ENCODE data around the gene ATG4B.

Gene ATG4B

DNA sequence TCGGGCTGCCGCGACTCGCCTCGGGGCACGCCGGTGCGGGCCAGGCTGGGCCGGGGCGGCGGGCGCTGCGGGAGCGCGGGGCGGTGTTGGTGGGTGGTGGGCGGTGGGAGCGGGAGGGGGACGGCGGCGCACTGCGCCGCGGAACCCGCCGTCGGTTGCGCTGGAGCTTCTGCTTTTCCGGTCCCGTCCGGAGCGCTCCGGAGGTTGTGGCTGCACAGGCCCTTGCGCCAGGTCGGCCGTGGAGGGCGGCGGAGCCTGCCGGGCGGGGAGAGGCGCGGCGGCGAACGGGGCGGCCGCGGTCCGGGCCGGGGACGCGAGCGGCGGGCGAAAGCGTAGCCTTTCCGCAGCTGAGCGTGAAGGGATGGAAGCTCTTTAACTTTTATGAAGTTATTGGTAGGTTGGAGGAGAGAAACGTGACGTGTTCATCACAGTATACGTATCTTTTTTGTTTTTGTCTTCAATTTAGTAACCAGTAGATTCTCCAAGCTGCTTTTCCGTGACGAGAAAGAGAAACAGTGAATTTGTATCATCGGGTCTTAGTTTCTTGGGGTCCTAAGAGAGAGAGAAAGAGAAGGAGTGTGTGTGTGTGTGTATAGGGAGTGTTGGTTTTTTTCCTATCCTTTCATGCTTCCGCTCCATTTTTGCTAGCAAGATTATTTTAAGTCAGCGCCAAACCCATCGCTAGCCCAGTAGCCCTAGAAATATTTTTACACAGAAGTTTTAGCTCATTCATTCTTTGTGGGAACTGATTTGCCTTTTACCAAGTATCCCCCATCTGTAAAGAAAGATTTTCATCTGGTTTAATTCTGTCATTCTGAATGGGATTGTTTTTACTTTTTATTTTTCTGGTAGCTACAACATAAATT is 535 bp downstream of the ATG4B start:
- ChIA-PET POLR2A (interaction anchor here (0.5 to 1.6 kb wide), 3 partner anchors 127 to 360 kb away, joined by 3 to 4 read pairs (median 3); no protein-coding TSS in a partner anchor), CTCF (interaction anchor here (1.0 to 2.1 kb wide), 6 partner anchors 9 to 130 kb away, joined by 3 to 8 read pairs (median 4); partner anchors contain the start of gene STK25)
- DNase-seq (ENCODE audit: low read depth, low spot score), result no peak
- TF ChIP-seq, protein P1, sequence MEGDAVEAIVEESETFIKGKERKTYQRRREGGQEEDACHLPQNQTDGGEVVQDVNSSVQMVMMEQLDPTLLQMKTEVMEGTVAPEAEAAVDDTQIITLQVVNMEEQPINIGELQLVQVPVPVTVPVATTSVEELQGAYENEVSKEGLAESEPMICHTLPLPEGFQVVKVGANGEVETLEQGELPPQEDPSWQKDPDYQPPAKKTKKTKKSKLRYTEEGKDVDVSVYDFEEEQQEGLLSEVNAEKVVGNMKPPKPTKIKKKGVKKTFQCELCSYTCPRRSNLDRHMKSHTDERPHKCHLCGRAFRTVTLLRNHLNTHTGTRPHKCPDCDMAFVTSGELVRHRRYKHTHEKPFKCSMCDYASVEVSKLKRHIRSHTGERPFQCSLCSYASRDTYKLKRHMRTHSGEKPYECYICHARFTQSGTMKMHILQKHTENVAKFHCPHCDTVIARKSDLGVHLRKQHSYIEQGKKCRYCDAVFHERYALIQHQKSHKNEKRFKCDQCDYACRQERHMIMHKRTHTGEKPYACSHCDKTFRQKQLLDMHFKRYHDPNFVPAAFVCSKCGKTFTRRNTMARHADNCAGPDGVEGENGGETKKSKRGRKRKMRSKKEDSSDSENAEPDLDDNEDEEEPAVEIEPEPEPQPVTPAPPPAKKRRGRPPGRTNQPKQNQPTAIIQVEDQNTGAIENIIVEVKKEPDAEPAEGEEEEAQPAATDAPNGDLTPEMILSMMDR (IDR thresholded peaks at IDR 0.05; ENCODE audit: insufficient read depth, low read length, missing control alignments), result no peak
- H3K4me3 ChIP-seq (ENCODE audit: low read depth, low read length), result peak overlapping the region; percentile 91

DNA sequence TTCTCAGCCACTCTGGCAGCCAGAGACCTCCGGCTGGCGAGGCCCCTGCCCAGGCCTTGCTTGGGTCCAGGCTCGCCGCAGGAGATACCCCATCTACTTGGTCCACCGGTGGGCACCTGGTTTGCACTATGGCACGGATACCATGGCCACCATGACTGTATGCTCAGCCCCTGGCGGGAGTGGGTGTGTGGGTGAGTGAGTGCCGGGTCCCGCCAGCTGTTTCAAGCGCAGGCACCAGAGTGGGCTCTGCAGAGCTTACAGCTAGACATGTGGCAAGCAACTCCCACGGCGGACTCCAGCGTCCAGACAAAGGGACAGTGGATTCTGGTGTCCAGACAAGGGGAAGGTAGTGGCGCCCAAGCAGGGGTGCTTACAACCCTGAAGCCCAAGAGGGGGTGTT is 1.4 kb downstream of the ATG4B start:
- no peak for DNase-seq (ENCODE audit: low read depth, low spot score)
- ChIA-PET POLR2A (no interaction called here), CTCF (interaction anchor here (1.0 to 2.1 kb wide), 2 partner anchors 8 to 19 kb away, joined by 4 to 7 read pairs; no protein-coding TSS in a partner anchor)
- peak overlapping the region; percentile 91 for H3K4me3 ChIP-seq (ENCODE audit: low read depth, low read length)
- TF ChIP-seq, protein P1 (IDR thresholded peaks at IDR 0.05; ENCODE audit: insufficient read depth, low read length, missing control alignments), result no peak

DNA sequence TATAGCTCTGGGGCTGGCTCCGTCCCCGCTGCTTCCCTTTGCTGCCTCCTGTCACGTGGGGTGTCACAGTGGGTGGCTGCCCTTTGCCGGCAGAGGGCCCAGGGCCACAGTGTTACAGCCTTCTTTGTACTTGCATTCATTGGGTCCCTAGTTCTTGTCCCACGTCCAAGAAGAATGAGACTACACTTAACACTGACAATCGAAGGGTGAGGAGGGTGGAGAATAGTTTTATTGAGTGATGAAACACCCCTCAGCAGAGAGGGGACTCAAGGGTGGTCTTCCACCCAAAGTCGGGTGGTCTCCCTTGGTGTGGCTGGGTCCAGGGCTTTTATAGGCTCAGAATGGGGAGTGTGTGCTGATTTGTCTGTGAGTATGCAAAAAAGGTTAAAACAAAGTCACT is 1.9 kb downstream of the ATG4B start:
- no peak for DNase-seq (ENCODE audit: low read depth, low spot score)
- ChIA-PET POLR2A (no interaction called here), CTCF (no interaction called here)
- TF ChIP-seq, protein P1 (IDR thresholded peaks at IDR 0.05; ENCODE audit: insufficient read depth, low read length, missing control alignments), result no peak
- no peak overlapping the region for H3K4me3 ChIP-seq (ENCODE audit: low read depth, low read length)

DNA sequence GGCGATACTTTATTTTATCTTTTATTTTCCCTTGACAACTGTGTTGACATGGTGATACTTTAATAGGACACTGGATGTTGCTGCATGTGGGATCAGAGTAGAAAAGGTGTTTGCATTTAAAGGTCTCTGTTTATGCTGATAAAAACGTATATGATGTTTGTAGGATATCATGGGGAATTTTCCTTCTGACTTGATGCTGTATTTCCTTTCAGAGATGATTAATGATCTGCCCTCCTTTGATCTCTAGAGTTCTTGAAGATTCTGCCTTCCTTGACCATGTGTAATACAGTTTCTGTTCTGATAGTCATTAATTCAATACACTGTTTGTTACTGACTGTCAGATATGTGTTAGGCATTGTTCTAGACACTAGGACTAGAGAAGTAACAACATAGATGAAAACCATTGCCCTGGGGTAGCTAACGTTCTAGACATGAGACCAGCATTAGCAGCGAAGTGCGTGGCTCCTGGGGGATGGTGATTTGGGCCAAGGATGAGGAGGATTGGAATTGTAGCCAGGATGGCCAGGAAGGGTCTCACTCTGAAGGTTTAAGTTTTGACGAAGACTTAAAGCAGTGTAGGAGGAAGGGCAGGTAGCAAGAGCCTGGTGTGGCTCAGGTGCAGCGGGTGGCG is 2.8 kb downstream of the ATG4B start:
- DNase-seq (ENCODE audit: low read depth, low spot score), result no peak
- no peak overlapping the region for H3K4me3 ChIP-seq (ENCODE audit: low read depth, low read length)
- TF ChIP-seq, protein P1 (IDR thresholded peaks at IDR 0.05; ENCODE audit: insufficient read depth, low read length, missing control alignments), result no peak
- POLR2A ChIA-PET, result no interaction called here
- CTCF ChIA-PET, result interaction anchor here (0.8 to 1.0 kb wide), 2 partner anchors 17 to 800 kb away, joined by 3 read pairs; no protein-coding TSS in a partner anchor

DNA sequence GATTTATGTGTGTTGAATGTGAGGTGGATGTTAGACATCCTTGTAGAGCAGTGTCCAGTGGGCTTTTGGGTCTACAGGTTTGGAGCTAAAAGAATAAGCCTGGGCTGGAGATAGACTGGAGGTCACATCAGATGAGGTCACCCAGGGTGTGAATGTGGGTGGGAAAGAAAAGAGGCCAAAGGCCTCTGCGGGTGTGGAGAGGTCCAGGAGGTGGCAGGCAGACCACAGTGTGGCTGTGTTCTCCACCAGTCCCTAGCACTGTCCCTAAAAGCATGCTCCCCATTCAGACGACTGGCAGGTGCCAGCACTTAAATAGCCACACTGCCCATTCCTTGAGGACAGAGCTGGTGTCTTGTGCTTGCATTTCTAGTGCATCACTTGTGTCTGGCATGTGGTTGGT is 4.1 kb downstream of the ATG4B start:
- ChIA-PET CTCF (interaction anchor here (0.6 to 3.4 kb wide), 3 partner anchors 18 to 801 kb away, joined by 3 to 24 read pairs (median 3); no protein-coding TSS in a partner anchor), POLR2A (no interaction called here)
- H3K4me3 ChIP-seq (ENCODE audit: low read depth, low read length), result no peak overlapping the region
- TF ChIP-seq, protein P1 (IDR thresholded peaks at IDR 0.05; ENCODE audit: insufficient read depth, low read length, missing control alignments), result no peak
- DNase-seq (ENCODE audit: low read depth, low spot score), result no peak
